ENCODE measurements around the gene ACTN1.

The ACTN1 gene

DNA sequence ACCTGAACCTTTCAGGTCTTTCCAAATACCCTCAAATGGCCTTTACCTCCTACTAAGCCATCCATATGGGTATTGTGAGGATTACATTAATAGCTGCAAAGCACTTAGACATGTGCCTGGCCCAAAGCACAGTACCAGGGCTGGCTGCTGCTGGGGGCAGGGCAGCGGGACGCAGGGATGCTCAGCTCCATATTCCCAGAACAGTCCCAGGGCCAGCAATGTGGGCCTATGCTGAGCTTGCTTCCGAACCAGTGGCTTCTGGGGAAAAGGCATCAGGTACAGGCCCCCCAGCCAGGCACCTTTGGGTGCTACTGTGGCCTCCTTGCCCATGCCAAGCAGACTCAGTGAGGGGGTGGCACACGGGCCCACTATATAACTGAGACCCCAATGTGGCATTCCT lies 10.4 kb downstream of the ACTN1 start:
- no peak for DNase-seq

DNA sequence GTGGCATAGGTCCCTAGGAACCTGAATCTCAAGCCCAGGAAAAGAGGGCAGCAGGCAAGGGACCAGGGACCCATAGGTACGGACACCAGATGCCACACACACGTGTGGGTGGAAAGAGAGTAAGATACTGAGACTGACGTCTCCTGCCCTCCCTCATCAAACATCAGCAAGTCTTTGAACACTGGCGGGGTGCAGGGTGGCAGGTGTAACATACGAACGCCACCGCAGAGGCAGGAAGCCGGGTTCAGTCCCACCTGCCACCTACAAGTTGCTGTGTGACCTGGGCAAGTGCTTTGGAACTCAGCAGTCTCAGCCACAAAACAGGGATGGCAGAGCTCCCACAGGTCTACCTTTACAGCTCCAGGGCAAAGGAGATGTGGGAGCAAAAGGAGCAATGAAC lies 11.1 kb downstream of the ACTN1 start:
- peak; percentile 71 to 84 for DNase-seq

DNA sequence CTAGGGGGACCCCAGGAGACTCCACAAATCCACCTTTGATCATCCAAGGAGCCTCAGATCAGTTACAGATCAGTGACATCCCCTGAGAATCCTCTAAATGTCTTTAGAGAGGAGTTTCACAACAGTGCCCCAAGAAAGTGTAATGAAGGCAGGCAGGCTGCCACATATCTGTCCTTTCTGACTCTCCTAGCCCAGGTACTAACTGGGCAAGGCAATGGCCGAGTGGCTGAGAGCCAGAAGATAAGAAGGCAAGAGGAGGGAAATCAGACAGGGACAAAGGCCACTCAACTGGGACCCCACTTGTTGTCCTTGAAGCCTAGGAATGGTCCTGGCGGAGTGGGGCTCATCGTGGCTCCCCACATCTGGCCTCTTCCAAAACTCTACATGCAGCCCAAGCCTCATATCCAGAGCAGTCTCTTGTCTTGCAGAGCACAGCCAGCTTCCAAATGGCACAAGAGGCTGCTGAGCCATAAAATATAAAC lies 11.6 kb downstream of the ACTN1 start:
- no peak for DNase-seq

DNA sequence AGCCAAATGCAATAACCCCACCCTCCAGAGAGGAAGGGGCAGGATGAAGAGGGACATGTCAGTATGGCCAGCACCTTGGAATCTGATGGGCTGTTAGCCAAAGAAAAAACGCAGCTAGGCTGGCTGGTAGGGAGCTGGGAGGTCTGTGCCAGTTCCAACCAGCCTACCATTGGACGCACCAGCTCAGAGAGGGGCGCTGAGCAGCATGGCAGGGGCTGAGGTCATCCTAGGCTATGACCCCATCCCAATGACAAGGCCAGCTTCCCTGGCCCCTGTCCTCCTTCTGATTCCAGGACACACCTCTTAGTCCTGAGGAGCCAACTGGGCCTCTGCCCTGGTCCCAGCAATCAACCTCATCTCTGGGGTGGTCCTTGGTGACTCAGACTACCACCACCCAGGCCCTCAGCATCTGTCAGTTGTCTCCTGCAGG lies 12.2 kb downstream of the ACTN1 start:
- no peak for DNase-seq

DNA sequence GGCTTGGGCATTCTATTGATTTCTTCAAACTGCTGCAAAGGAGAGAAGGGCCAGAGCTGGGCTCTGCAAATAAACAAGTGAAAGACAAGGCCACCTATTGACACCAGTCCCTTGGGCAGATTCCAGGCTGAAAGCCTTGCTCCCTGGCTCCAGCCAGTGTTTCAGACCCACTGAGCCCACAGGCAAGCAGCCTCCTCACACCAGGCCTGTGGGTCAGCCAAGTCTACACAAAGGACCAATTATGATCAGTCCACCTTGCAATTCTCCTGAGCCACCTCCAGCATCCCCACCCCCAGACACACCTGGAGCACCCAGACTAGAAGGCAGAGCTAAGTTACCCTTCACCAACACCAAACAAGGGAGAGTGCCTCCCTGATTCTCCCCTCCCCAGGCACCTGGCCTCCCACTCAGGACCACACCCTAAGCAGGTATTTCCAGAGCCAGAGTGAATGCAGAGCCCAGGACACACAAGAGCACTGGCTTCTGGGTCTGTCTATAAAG lies 13.8 kb downstream of the ACTN1 start:
- no peak for DNase-seq

DNA sequence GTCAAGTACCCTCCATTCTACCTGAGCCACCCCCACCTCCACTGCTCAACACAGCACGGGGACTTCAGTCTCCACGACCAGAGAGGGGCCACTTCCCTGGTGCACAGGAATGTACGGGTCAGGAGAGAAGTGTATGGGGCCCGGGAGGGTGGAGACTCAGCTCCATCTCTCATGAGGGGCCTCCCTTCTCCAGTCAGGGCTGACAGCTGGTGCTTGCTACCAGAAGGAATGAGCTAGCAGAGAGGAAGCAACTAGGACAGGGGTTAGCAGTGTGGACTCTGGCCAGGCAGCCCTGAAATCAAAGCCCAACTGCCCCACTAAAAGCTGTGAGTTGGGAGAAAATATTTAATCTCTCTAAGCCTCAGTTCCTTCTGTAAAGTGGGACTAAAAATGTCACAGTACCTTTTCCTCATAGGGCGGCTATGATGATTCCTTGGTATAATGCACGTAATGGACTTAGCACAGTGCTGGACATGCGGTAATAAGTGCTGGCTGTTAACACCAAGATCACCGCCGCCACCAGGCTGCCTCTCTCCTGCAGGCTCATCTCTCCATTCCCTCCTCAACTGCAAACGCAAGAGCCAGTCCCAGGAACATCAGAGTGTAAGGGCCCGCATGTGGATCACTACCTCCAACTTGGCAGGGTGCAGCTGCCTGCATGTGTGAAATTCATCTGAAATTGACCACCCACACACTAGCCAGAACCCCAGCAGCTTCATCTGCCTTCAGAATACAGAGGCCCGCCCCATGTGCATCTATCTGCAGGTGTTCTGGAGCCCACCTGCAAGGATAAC lies 14.6 kb downstream of the ACTN1 start:
- DNase-seq, result no peak

DNA sequence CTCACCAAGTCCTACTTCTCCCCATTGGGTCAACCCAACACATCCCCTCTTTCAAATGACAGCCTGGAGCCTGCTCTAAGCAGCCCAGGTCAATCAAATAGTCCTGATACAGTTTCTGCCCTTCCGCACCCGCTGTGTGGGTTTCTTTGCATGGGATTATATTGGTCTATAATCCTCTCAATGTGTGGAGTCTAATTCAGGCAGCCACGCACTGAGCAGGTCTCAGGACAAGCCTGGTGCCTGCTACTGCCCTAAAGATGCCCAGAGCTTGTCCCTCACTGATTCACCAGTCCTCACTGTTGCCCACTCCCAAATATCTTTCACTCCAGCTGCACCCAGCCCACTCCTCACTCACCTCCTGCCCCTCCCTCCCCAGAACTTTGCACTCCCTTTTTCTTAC lies 16.4 kb downstream of the ACTN1 start:
- no peak for DNase-seq

DNA sequence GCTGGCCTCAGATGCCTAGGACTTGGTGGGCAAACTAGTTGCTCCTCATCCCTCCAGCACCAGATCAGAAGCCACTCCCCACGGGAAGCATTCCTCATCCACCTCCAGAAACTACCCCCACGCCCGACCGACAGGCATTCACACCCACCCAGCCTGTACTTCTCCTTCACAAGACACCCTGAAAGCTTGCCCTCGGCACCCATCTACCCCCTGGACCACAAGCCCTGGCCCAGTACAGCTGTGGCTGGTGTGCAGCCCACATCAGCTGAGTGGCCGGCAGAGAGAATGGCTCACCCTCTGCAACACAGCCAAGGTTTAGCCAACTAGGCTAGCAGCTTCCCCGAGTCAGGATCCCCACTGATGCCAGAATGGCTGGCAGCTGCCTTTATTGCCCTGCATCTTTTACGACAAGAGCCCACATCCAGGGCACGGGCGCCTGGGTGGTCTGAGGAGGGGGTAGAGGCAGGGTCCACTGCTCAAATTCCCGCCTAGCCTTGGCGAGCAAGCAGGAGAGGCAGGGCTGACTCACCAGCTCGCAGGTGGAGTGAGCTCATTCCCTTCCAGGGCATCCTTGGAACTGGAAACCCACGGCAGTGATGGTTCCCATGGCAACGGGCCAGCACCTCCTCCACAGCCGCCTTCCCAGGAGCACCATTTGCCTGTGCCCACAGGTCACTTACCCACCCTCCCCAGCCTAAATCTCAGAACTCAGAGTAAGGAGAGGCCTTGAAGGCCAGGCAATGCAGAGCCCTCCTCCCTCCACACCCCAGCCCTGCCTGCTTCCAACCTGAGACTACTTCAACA lies 17.1 kb downstream of the ACTN1 start:
- DNase-seq, result no peak

DNA sequence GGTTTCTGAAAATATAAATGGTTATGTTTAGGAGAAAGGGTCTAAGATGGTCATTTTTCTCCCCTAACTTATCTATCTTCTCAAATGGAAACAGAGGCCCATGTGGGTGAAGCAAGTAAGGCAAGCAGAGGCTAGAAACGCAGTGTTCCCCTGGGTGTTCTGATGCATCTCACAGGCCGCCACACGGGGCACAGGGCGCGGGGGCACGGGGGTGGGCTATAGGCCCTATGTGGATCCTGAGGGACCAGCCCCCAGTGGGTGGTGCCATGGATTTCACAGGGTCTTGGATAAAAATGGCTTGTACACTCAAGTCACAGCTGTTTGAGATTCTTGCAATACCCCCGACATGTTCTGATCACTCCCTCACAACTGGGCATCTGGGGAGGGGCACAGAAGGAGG lies 17.7 kb downstream of the ACTN1 start:
- no peak for DNase-seq

DNA sequence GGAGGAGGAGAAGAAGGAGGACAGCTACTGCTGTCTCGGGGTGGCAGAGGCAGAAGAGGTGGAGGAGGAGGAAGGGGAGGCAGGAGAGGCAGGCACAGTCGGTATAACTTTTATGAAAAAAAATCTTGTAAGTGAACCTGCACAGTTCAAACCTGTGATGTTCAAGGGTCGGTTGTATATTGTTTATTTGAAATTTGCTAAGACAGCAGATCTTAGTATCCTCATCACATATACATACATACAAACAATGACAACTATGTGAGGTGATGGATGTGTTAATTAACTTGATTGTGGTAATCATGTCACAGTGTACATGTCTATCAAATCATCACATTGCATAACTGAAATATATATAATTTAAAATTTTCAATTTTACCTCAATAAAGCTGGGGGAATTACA lies 19.0 kb downstream of the ACTN1 start:
- DNase-seq, result no peak

DNA sequence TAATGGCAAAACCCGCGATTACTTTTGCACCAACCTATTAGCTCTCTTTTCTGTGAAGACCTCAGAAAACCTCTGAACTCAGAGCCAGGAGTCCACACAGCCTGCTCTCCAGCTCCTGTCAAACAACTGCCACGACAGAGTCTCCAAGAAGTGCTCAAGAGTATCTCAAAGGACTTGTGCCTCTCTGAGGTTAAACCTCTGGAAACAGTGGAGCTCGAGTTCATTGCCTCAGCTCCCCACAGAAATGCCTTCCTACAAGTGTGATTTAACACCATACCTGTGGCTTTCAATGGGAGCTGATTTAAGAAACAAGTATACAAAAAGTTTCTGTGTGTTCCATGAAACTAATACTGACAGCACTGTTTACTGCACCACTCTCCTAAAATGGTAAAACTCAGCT lies 20.1 kb downstream of the ACTN1 start:
- DNase-seq, result no peak

DNA sequence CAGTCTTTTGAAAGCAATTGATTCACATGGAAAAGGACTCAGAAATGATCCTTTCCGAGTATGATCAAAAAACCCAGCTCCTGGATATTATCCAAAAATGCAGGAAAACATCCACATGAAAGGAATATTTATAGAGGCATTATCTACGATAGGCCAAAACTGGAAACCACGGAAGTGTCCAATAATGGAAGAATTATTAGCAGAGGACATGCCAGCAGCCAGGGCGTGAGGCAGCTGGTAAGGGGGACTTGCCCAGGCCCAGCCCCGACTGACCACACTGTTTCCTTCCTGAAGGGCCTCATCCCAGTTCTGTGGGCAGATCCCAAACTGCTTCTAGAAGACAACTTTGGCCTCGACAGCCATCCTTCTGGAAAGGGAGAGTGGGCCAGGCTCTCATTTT lies 20.5 kb downstream of the ACTN1 start:
- DNase-seq, result no peak

DNA sequence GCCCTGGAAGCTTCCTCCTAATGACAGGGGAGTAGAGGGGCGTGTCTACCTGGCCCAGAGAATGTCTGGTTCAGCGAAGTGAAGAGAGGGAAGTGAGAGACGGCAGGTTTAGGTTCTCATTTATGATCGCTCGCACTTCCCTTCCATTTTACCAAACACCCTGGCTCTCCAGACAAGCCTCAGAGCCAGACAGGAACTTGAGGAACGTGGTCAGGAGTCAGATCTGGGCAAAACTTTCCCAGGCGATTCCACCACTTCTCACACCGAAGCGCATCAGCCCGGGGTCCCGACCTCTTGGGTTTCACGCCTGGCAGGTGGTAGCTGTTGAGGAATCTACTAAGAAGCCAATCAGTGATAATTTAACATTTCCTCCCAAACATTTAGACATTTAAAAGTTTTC lies 21.3 kb downstream of the ACTN1 start:
- DNase-seq, result no peak

DNA sequence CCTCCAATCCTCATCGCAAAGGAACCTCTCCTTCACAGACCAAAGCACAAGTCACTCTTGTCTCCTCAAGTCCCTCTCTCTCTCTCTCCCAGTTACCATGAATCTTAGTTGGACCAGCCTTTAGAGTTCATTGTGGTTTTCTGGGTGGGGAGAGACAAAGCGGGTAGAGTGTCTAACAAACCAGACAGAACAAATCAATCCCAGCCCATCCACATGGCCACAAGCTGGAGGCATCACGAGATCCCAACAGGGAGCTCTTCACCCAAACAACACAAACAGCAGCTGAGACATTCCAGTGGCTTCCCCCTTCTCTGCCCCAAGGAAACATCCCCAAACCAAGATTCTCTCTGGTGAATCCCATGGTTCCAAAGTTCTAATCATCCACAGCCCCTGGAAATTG lies 22.4 kb downstream of the ACTN1 start:
- DNase-seq, result no peak

DNA sequence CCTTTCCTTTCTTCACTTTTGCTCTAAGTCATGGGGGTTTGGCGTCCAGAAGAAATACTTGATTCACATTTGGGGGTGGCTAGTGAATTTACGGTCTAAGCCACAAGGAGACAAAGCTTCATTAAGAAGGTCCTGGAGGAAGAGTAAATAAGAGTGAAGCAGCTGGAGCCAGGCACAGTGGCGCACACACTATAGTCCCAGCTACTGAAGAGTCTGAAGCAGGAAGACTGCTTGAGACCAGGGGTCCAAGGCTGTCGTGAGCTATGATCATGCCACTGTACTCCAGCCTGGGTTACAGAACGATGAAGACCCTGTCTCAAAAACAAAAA lies 23.3 kb downstream of the ACTN1 start:
- DNase-seq, result no peak

DNA sequence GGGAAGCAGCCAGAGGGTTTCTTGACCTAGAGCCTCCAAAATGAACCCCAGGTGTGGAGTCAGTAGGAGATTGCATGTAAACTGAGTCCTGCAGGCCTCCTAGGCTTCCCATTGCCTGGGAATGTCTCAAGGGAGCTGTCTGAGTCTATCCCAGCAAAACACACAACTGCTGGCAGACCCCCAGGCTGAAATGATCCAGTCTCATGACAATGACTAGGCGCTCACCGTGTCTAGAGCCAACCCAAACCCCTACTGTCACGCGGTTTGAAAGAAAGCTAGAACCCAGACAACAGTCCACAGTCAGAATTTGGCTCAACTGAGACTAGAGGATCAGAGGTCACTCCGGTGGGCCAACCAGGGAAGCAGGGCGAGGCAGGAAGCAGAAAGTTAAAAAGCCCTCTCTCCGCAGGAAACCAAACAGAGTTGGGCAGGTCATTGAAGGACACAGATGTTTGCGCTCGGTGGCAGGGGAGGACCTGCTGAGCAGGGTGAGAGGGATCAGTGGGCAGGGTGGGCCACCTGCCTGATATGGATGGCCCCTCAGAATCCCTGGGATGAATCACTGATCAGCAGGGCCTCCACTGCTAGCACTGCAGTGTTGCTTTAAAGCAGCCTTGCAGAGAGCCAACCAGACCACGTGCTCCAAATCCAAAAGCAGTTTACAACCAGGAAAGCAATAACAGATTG lies 23.8 kb downstream of the ACTN1 start:
- no peak for DNase-seq

DNA sequence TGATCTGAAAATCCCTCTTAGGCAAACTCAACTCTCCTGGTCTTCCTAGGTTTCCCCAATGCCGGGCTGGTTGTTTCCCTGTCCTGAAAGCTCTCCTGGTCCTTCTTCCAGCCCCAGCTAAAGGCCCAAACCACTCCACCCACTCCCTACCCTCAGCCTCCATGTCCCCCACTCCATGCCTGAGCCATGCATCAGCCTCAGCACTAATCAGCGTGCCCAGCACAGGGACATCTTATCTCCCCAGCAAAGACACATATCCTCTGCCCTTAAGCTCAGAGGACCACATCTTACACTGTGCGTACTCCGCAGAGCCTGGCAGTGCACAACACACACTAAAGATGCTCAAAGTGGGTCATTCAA lies 25.9 kb downstream of the ACTN1 start:
- DNase-seq, result no peak

DNA sequence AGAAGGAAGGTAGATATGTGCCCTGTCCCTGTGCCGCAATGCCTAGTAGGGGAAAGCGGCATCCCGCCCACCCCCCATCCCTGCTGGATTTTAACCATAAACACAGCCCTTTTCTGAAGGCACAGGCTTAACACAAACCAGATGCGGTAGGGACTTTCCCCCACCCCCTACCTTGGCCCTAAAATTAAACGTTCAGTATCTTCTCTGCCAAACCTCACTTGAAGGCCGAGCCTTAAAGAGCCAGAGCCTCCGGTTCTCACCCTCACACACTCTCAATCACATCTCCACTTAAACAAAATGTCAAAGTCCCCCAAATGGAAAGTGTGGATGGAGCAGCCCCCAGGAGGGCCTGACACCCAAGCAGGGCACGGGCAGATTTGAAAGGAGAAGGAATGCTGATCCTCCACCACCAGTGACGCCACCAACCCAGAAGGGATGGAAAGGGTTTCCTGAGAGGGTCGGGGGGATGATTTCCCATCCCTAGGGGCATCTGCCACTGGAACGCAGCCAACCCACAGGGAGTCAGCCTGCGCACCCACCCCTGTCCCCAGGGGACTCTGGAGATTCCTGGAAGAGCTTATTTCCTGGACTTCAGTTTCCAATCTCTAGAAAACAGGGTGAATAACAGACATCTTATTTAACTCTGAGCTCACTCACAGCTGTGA lies 26.4 kb downstream of the ACTN1 start:
- no peak for DNase-seq

DNA sequence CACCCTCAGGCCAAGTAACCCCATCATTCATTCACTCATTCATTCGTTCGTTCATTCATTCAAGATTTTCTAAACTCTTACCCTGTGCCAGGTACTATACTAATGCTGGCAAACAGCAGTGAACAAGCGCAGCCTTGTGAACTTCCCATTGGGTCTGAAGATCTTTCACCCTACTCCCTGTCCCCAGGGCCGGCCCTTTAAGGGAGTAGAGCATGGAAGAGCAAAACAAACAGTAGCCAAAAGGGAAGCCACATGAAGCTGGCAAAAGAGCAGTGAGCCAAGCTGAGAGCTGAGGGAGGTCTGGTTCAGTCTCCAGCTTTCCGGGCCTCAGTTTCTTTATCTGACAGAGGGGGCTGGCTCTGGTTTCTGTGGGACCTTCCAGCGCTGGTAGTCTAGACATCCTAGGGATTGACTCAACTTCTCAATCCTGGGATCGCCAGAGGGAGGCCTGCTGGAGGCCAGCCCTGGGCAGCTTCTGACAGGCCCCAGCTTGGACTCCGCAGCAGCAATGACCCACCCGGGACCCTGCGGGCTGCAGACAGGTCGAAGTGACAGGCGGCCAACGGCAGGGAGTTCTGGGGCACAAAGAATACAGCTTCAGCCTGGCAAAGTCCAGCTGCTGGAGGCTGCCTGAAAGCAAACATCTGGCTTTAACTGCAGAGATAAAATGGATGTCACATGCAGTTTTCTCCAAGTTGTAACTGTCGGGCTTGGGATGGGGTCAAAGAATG lies 27.1 kb downstream of the ACTN1 start:
- no peak for DNase-seq

DNA sequence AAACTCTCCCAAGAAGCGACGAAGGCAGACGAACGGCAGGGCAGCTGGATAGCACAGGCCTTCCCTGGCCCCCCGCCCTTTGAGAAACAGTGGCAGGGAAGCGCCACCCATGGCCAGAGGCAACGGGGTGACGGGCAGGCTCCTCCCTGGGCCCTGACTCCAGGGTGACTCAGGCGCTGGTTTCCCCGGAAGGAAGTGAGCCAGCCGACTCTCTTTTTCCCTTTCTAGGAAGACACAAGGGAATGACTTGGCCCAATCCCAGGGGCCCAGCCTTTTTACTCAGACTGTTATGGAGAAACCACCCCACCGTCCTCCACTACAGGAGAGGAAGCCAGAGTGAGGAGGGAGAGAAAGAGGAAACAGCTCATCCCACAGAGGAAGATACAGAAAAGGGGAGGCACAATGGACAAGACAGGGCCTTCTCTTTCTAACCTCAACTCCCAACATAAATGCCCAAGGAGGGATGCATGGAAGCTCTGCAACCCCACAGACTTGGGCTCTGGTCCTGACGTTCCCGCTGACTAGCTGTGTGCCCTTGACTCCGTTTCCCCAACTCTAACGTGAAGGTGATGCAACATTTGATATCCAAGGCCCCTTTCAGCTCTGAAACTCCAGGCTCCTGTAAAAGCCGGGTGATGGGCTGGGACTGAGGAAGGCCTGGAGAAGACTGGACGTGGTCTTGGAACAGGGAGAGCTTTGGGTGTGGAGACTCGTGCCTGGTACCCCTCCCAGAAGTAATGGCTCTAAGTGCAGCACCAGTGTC lies 27.9 kb downstream of the ACTN1 start:
- peak in 1 of 2 donors; percentile 75 for DNase-seq

DNA sequence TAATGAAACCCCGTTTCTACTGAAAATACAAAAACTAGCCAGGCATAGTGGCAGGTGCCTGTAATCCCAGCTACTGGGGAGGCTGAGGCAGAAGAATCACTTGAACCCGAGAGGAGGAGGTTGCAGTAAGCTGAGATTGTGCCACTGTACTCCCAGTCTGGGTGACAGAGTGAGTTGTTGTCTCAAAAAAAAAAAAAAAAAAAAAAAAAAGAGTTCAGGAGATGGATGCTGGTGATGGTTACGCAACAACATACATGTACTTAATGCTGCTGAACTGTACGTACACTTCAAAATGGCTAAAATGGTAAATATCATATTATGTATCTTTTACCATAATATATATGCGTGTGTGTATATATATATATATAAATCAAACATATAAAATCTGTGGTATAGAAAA lies 29.0 kb downstream of the ACTN1 start:
- peak in 1 of 2 donors; percentile 46 for DNase-seq

DNA sequence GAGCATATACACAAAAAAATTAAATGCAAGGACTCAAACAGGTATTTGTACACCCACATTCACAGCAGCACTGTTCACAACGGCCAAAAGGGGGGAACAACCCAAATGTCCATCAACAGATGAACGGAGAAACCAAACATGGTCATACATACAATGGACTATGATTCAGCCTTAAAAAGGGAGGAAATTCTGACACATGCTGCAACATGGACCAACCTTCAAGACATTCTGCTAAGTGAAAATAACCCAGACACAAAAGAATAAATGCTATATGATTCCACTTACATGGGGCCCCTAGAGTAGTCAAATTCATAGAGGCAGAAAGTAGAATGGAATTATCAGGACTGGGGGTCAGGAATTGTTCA lies 29.5 kb downstream of the ACTN1 start:
- no peak for DNase-seq

All from CD4-positive, alpha-beta T cell treated with Interleukin-1 beta for 1 hour (primary cell).